IMR-90 (cell line): ENCODE data around the gene ELOVL5. TPM values are rescaled to one million over a fixed set of nuclear protein-coding genes. Genes with fewer than 3 reads are reported as not detected.

Experiments used
- ATAC-seq: fragments of 200-7000 bp; cut with Tn5 transposase; 2 replicates; pipeline ENCODE4 v1.9.1; 2020; ENCODE audit warnings: low read depth, mild to moderate bottlenecking, moderate library complexity
- BruUV-seq: library from RNA; stranded (reverse); fragments of 400-500 nt; replicated peaks from 2 replicates; lab custom pipeline; 2021; lab: Mats Ljungman, UMichigan
- CTCF ChIA-PET: fragments of 300-600 bp; formaldehyde crosslinking; extraction: SDS; loops from one replicate; lab custom pipeline; 2021; ENCODE audit warnings: antibody characterized with exemption; lab: Yijun Ruan, JAX
- POLR2A ChIA-PET: fragments of 300-600 bp; sonication (Branson Sonifier 250); formaldehyde crosslinking; loops from one replicate; lab custom pipeline; 2022; ENCODE audit warnings: antibody characterized with exemption; ENCODE audit not compliant: unreplicated experiment; lab: Charles Lee
- DNase-seq: peaks from one replicate; pipeline ENCODE4 v3.0.0; 2013
- H2AFZ ChIP-seq: replicated peaks from 2 replicates; pipeline ENCODE3; 2013; ENCODE audit warnings: low read length, mild to moderate bottlenecking; ENCODE audit not compliant: poor library complexity
- H2AK5ac ChIP-seq: 2 replicates; pipeline ENCODE4 v1.6.1; 2013; ENCODE audit warnings: low read depth, low read length, inconsistent platforms
- H2AK9ac ChIP-seq: replicated peaks from 2 replicates; pipeline ENCODE3; 2013; ENCODE audit warnings: mild to moderate bottlenecking, low read depth, low read length, moderate library complexity; ENCODE audit not compliant: poor library complexity
- H2BK120ac ChIP-seq: 2 replicates; pipeline ENCODE4 v1.6.1; 2013; ENCODE audit warnings: low read depth, low read length, inconsistent platforms
- H2BK15ac ChIP-seq: 3 replicates; pipeline ENCODE4 v1.6.1; 2013; ENCODE audit warnings: low read depth, low read length, inconsistent platforms
- H2BK20ac ChIP-seq: 2 replicates; pipeline ENCODE4 v1.6.1; 2013; ENCODE audit warnings: low read depth, mild to moderate bottlenecking, inconsistent platforms, low read length, moderate library complexity
- H2BK5ac ChIP-seq: 2 replicates; pipeline ENCODE4 v1.6.1; 2013; ENCODE audit warnings: mild to moderate bottlenecking, low read depth, low read length, inconsistent platforms; ENCODE audit not compliant: poor library complexity, severe bottlenecking
- H3K14ac ChIP-seq: replicated peaks from 2 replicates; pipeline ENCODE4 v1.6.1; 2013; ENCODE audit warnings: low read depth, low read length, inconsistent platforms
- H3K18ac ChIP-seq: 2 replicates; pipeline ENCODE4 v1.6.1; 2013; ENCODE audit warnings: low read depth, low read length, control low read depth
- H3K23ac ChIP-seq: 2 replicates; pipeline ENCODE4 v1.6.1; 2013; ENCODE audit warnings: low read depth, low read length, inconsistent platforms
- H3K27ac ChIP-seq: 2 replicates; pipeline ENCODE4 v1.5.1; 2013; ENCODE audit warnings: mild to moderate bottlenecking, control low read depth, low read length; ENCODE audit not compliant: insufficient read depth
- H3K27me3 ChIP-seq: 2 replicates; pipeline ENCODE4 v1.6.1; 2013; ENCODE audit warnings: low read length; ENCODE audit not compliant: control insufficient read depth, insufficient read depth
- H3K36me3 ChIP-seq: 2 replicates; pipeline ENCODE4 v1.6.1; 2013; ENCODE audit warnings: low read length, mixed read lengths; ENCODE audit not compliant: control insufficient read depth, insufficient read depth
- H3K4ac ChIP-seq: 2 replicates; pipeline ENCODE4 v1.6.1; 2013; ENCODE audit warnings: low read depth, low read length, inconsistent platforms
- H3K4me1 ChIP-seq: 2 replicates; pipeline ENCODE4 v1.6.1; 2013; ENCODE audit warnings: low read length, mixed read lengths; ENCODE audit not compliant: control insufficient read depth, insufficient read depth
- H3K4me2 ChIP-seq: 2 replicates; pipeline ENCODE4 v1.6.1; 2013; ENCODE audit warnings: low read depth, mild to moderate bottlenecking, control low read depth, low read length, moderate library complexity
- H3K4me3 ChIP-seq: 2 replicates; pipeline ENCODE4 v1.5.1; 2013; ENCODE audit warnings: low read depth, mild to moderate bottlenecking, control low read depth, low read length, moderate library complexity; ENCODE audit not compliant: insufficient read depth
- H3K56ac ChIP-seq: 2 replicates; pipeline ENCODE4 v1.6.1; 2013; ENCODE audit warnings: low read length, inconsistent platforms; ENCODE audit not compliant: insufficient read depth; ENCODE audit errors: extremely low read depth
- H3K79me1 ChIP-seq, 2 experiments: 2 replicates each; pipeline ENCODE4 v1.6.1; 2013; ENCODE audit warnings: low read length in 2 of 2, inconsistent platforms in 1 of 2, low read depth in 1 of 2
- H3K9ac ChIP-seq: 2 replicates; pipeline ENCODE4 v1.6.1; 2013; ENCODE audit warnings: low read depth, low read length, control low read depth
- H3K9me1 ChIP-seq: 2 replicates; pipeline ENCODE4 v1.6.1; 2013; ENCODE audit warnings: low read length, inconsistent platforms; ENCODE audit not compliant: insufficient read depth
- H3K9me3 ChIP-seq: 2 replicates; pipeline ENCODE4 v1.6.1; 2013; ENCODE audit warnings: low read length; ENCODE audit not compliant: control insufficient read depth, insufficient read depth
- H4K20me1 ChIP-seq: 2 replicates; pipeline ENCODE4 v1.6.1; 2013; ENCODE audit warnings: low read length, inconsistent platforms; ENCODE audit not compliant: insufficient read depth
- H4K5ac ChIP-seq: 2 replicates; pipeline ENCODE4 v1.6.1; 2013; ENCODE audit warnings: mild to moderate bottlenecking, low read depth, low read length, control low read depth
- H4K8ac ChIP-seq, 2 experiments: 2 replicates each; pipeline ENCODE4 v1.6.1; 2013; ENCODE audit warnings: low read depth in 2 of 2, low read length in 2 of 2, control low read depth in 1 of 2, inconsistent platforms in 1 of 2
- H4K91ac ChIP-seq: 2 replicates; pipeline ENCODE4 v1.6.1; 2013; ENCODE audit warnings: low read depth, low read length, inconsistent platforms; ENCODE audit not compliant: insufficient read depth
- BHLHE40 ChIP-seq: fragments of 150-350 bp; IDR thresholded peaks from 2 replicates; pipeline ENCODE4 v1.6.1; 2016; ENCODE audit warnings: mild to moderate bottlenecking, low read depth, low read length
- CEBPB ChIP-seq: IDR thresholded peaks from 2 replicates; pipeline ENCODE4 v1.6.1; 2012; ENCODE audit warnings: low read depth, low read length, improper control_type of control experiment
- CHD1 ChIP-seq: IDR thresholded peaks from 2 replicates; pipeline ENCODE4 v1.6.1; 2012; ENCODE audit warnings: low read depth, low read length, improper control_type of control experiment
- ELK1 ChIP-seq: fragments of 150-350 bp; IDR thresholded peaks from 2 replicates; pipeline ENCODE4 v1.6.1; 2016; ENCODE audit warnings: low read depth, mild to moderate bottlenecking, low read length, moderate library complexity, borderline replicate concordance
- FOS ChIP-seq: fragments of 150-350 bp; IDR thresholded peaks from 2 replicates; pipeline ENCODE4 v1.6.1; 2016; ENCODE audit warnings: low read depth, low read length
- MAFK ChIP-seq: IDR thresholded peaks from 2 replicates; pipeline ENCODE4 v1.6.1; 2012; ENCODE audit warnings: low read depth, low read length, improper control_type of control experiment
- MAZ ChIP-seq: IDR thresholded peaks from 2 replicates; pipeline ENCODE4 v1.6.1; 2012; ENCODE audit warnings: low read depth, mild to moderate bottlenecking, low read length, improper control_type of control experiment, moderate library complexity, borderline replicate concordance
- MXI1 ChIP-seq: IDR thresholded peaks from 2 replicates; pipeline ENCODE4 v1.6.1; 2012; ENCODE audit warnings: low read depth, mild to moderate bottlenecking, low read length, moderate library complexity, borderline replicate concordance
- NFE2L2 ChIP-seq: fragments of 150-350 bp; IDR thresholded peaks from 2 replicates; pipeline ENCODE4 v1.6.1; 2016; ENCODE audit warnings: low read depth, mild to moderate bottlenecking, low read length
- POLR2A ChIP-seq: IDR thresholded peaks from 2 replicates; pipeline ENCODE4 v1.6.1; 2012; ENCODE audit warnings: mild to moderate bottlenecking, low read depth, low read length
- RAD21 ChIP-seq: IDR thresholded peaks from 2 replicates; pipeline ENCODE4 v1.6.1; 2012; ENCODE audit warnings: low read length, improper control_type of control experiment
- RCOR1 ChIP-seq: IDR thresholded peaks from 2 replicates; pipeline ENCODE4 v1.6.1; 2012; ENCODE audit warnings: mild to moderate bottlenecking, low read length, improper control_type of control experiment; ENCODE audit not compliant: insufficient replicate concordance
- RFX5 ChIP-seq: IDR thresholded peaks from 2 replicates; pipeline ENCODE4 v1.8.0; 2012; ENCODE audit warnings: low read depth, mild to moderate bottlenecking, low read length, moderate library complexity
- SMC3 ChIP-seq: fragments of 150-350 bp; IDR thresholded peaks from 2 replicates; pipeline ENCODE4 v1.6.1; 2016; ENCODE audit warnings: low read depth, mild to moderate bottlenecking, antibody characterized with exemption, low read length, moderate library complexity
- USF2 ChIP-seq: fragments of 150-350 bp; IDR thresholded peaks from 2 replicates; pipeline ENCODE4 v1.6.1; 2017; ENCODE audit warnings: mild to moderate bottlenecking, antibody characterized with exemption, low read length, low read depth
- WGBS, 2 experiments: methylation state at CpG; one replicate each; pipeline versions ENCODE4 v1.1.5 to v1.1.7; 2013; ENCODE audit warnings: missing lambda C conversion rate in 2 of 2; ENCODE audit not compliant: insufficient read length in 1 of 2; ENCODE audit errors: extremely low coverage in 2 of 2; 5-methylcytosine and 5-hydroxymethylcytosine counted together
- dilution Hi-C: fragments of 300-500 bp; cut with HindIII; formaldehyde crosslinking; loops from one replicate; pipeline ENCODE4 v1.14.3; 2018; ENCODE audit warnings: low sequenced_read_pairs; ENCODE audit not compliant: unreplicated experiment
- in situ Hi-C: fragments of 300-500 bp; cut with MboI; formaldehyde crosslinking; loops from 3 replicates; pipeline ENCODE4 v1.14.3; 2019; ENCODE audit warnings: low sequenced_read_pairs, inconsistent platforms, mixed read lengths
- intact Hi-C: fragments of 100-400 bp; cut with micrococcal nuclease; formaldehyde crosslinking; loops from 2 replicates; pipeline ENCODE4 v1.10.0; 2022
- polyA plus RNA-seq, 3 experiments: library from polyadenylated mRNA; depleted of rRNA; stranded (reverse); fragments of >200 nt; gene quantifications; 2 replicates each; pipeline ENCODE4 v1.2.3, GENCODE V29; 2012; ENCODE audit warnings: low replicate concordance in 1 of 3
- total RNA-seq: library from RNA; depleted of rRNA; stranded (reverse); fragments of >200 nt; gene quantifications from 2 replicates; pipeline ENCODE4 v1.2.3, GENCODE V29; 2012
- TF ChIP-seq, protein P1 (sequence below): conservative IDR thresholded peaks from 2 replicates; pipeline ENCODE4 v1.5.1; 2012; ENCODE audit warnings: mild to moderate bottlenecking, low read depth, low read length, improper control_type of control experiment

The ELOVL5 gene
- total and polyA plus RNA-seq, 2 of the 4 experiments (the other 2 are of a cell fraction), result 32.1 to 42.3 TPM

DNA sequence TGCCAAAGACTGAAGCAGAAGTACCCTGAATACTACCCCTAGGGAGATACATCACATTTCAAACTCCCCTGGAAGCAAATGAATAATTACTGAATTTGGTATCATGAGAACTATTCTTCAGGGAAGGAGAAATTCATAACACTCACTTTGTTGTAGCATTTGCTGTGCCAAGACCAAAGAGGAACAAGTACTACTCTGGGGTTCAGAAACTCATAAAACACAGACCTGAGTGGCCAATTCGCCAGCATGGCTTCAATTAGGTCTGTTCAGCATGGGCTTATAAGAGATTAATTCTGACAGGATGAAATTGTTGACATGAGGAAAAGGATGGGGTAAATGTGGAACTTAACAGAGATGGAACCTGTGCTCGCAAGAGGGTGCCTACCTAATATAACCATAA lies 6.5 kb downstream of the ELOVL5 start:
- intact Hi-C loops (no loop called here), dilution Hi-C loops (no loop called here), in situ Hi-C loops (no loop called here)
- Histone ChIP-seq H2BK120ac (no peak overlapping the region), H4K20me1 (peaks cover 63% of the 10 kb centered on the region), H3K14ac (no peak overlapping the region), H3K4me2 (no peak overlapping the region), H3K4me3 (no peak overlapping the region), H2BK15ac (no peak overlapping the region), H3K27me3 (no peaks in the 10 kb centered on the region), H3K9me1 (peaks cover 3% of the 10 kb centered on the region; the same call in 1 of the 2 replicates), H2BK20ac (no peak overlapping the region), H3K79me1 (peaks cover 28 to 83% of the 10 kb centered on the region in 2 experiments), H3K9me3 (no peaks in the 10 kb centered on the region), H2AK5ac (no peak overlapping the region), H4K8ac (no peak overlapping the region), H3K4me1 (0 out of 2 replicates have a peak, but pooled peaks cover 1% of the 10 kb centered on the region), H3K18ac (no peak overlapping the region), H3K9ac (no peak overlapping the region), H3K23ac (no peak overlapping the region), H4K5ac (no peak overlapping the region), H2BK5ac (no peak overlapping the region), H3K56ac (no peak overlapping the region), H3K36me3 (no peaks in the 10 kb centered on the region), H2AK9ac (no peak overlapping the region), H3K27ac (no peak overlapping the region), H4K91ac (no peak overlapping the region), H2AFZ (no peak overlapping the region), H3K4ac (no peak overlapping the region)
- ChIA-PET POLR2A (no interaction called here), CTCF (no interaction called here)
- ATAC-seq (no peak), DNase-seq (no peak)
- no CpG with 5 or more reads among the region's 2 CpGs for WGBS, 2 experiments
- BruUV-seq, result no TSS peak
- TF ChIP-seq USF2 (no peak), RFX5 (no peak), CEBPB (no peak), NFE2L2 (no peak), SMC3 (no peak), MXI1 (no peak), ELK1 (no peak), CHD1 (no peak), RCOR1 (no peak), BHLHE40 (no peak), POLR2A (no peak), FOS (no peak), MAFK (no peak), MAZ (no peak), RAD21 (no peak)
- TF ChIP-seq, protein P1, sequence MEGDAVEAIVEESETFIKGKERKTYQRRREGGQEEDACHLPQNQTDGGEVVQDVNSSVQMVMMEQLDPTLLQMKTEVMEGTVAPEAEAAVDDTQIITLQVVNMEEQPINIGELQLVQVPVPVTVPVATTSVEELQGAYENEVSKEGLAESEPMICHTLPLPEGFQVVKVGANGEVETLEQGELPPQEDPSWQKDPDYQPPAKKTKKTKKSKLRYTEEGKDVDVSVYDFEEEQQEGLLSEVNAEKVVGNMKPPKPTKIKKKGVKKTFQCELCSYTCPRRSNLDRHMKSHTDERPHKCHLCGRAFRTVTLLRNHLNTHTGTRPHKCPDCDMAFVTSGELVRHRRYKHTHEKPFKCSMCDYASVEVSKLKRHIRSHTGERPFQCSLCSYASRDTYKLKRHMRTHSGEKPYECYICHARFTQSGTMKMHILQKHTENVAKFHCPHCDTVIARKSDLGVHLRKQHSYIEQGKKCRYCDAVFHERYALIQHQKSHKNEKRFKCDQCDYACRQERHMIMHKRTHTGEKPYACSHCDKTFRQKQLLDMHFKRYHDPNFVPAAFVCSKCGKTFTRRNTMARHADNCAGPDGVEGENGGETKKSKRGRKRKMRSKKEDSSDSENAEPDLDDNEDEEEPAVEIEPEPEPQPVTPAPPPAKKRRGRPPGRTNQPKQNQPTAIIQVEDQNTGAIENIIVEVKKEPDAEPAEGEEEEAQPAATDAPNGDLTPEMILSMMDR, result no peak
